ENCODE measurements around the gene BLM.
"Not testable (repeated sequence)": the region's sequence is repeated elsewhere in the genome, so short reads cannot be mapped to it uniquely, and the experiment has no call there.

DNA sequence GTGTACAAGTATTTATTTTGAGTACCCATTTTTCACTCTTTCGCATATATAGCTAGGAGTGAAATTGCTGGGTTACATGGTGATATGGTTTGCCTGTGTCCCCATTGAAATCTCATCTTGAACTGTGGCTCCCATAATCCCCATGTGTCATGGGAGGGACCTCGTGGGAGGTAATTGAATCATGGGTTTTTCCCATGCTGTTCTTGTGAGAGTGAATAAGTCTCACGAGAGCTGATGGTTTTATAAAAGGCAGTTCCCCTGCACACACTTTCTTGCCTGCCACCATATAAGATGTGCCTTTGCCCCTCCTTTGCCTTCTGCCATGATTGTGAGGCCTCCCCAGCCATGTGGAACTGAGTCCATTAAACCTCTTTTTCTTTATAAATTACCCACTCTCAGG, 23.4 kb downstream of the BLM start:
- not testable (repeated sequence) for TF ChIP-seq CTCF (conservative IDR thresholded peaks at IDR 0.05; ENCODE audit: low read depth, low read length); POLR2A (IDR thresholded peaks at IDR 0.05; ENCODE audit: low read depth, low read length); FOS (IDR thresholded peaks at IDR 0.05; ENCODE audit: low read depth, low read length)
